Measurements from ENCODE around the gene UBE3B.

The UBE3B gene

DNA sequence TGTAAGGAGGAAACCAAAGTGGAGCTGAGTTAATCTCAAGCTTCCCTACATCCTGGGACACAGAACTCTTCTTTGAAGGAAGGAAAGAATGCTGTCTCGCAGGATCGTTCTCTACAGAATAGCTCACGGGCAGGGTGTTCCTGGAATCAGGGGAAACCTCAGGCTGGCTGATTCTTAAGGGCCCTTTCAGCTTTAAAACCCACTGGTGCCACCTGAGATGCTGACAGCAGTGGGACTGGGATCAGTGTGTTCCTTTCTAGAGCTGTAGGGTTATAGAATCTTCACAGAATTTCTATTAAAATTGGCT lies 47.8 kb downstream of the UBE3B start:
- H3K4me1 Mint-ChIP-seq = no peaks in the 10 kb centered on the region
- no peaks in the 10 kb centered on the region for H3K9me3 Mint-ChIP-seq
- DNase-seq (ENCODE audit: low spot score in 2 of 2) = no peak
- H3K27ac Mint-ChIP-seq = no peak overlapping the region
- no peak for ATAC-seq (ENCODE audit: low read depth)
- peaks cover 36% of the 10 kb centered on the region for H3K36me3 Mint-ChIP-seq
- H3K4me3 Mint-ChIP-seq = no peak overlapping the region
- no peaks in the 10 kb centered on the region for H3K27me3 Mint-ChIP-seq

GRCh38 chr12:109527489-109528123 lies 50.2 kb downstream of the UBE3B start:
- no peak overlapping the region for H3K27ac Mint-ChIP-seq

GRCh38 chr12:109529691-109530640 lies 52.5 kb downstream of the UBE3B start:
- Mint-ChIP-seq H3K4me3 (no peak overlapping the region), H3K27me3 (no peaks in the 10 kb centered on the region), H3K4me1 (no peaks in the 10 kb centered on the region), H3K9me3 (no peaks in the 10 kb centered on the region), H3K36me3 (peaks cover 27% of the 10 kb centered on the region), H3K27ac (no peak overlapping the region)
- no peak for DNase-seq (ENCODE audit: low spot score in 2 of 2)
- no peak for ATAC-seq (ENCODE audit: low read depth)

More at GRCh38 chr12:109527489-109528123, 50.2 kb downstream of the UBE3B start:
- Mint-ChIP-seq H3K27me3 (no peaks in the 10 kb centered on the region), H3K9me3 (no peaks in the 10 kb centered on the region), H3K4me1 (no peaks in the 10 kb centered on the region), H3K4me3 (no peak overlapping the region), H3K36me3 (peaks cover 30% of the 10 kb centered on the region)
- DNase-seq (ENCODE audit: low spot score in 2 of 2) (no peak), ATAC-seq (ENCODE audit: low read depth) (no peak)

DNA sequence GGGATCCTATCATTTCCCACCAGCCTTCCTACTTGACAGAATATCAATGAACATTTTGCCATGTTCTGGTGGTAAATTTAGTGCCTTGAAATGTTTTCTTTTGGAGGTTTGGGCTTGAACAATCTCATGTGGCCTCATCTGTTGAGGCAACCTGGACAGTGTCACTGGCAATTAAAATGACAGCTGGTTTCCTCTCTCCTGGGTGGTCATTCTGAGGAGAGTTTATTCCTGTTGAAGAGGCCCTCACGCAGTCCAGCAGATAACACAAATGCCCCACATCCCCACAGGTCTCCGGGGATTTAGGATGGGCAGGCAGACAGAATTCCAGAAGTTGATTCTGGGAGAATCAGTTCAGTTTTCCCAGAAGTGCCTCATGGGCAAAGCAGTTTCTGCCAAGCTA lies 54.0 kb downstream of the UBE3B start:
- Mint-ChIP-seq H3K9me3 (no peaks in the 10 kb centered on the region), H3K4me3 (no peak overlapping the region), H3K27me3 (no peaks in the 10 kb centered on the region), H3K36me3 (peaks cover 28% of the 10 kb centered on the region), H3K27ac (no peak overlapping the region), H3K4me1 (no peaks in the 10 kb centered on the region)
- DNase-seq (ENCODE audit: low spot score in 2 of 2) (no peak), ATAC-seq (ENCODE audit: low read depth) (no peak)

- Mint-ChIP-seq H3K27ac (no peak overlapping the region), H3K9me3 (no peaks in the 10 kb centered on the region), H3K36me3 (peaks cover 27% of the 10 kb centered on the region), H3K4me1 (no peaks in the 10 kb centered on the region), H3K27me3 (no peaks in the 10 kb centered on the region), H3K4me3 (no peak overlapping the region)
- no peak for DNase-seq (ENCODE audit: low spot score in 2 of 2)
- ATAC-seq (ENCODE audit: low read depth) = no peak
These were observed 55.5 kb downstream of the UBE3B start for GRCh38 chr12:109532721-109533486.

DNA sequence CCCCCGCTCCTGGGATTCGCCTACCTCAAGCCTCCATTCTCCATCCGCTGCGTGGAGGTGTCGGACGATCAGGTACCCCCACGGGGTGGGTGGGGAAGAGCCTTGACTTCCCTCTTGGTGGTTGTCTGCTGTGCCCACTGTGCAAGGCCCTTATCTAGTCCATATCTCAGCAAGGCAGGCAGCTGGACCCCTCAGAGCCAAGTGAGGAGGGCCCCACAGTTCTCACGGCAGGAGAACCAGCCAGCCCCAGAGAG lies 56.0 kb downstream of the UBE3B start:
- Mint-ChIP-seq H3K4me3 (no peak overlapping the region), H3K9me3 (no peaks in the 10 kb centered on the region), H3K36me3 (peaks cover 27% of the 10 kb centered on the region), H3K4me1 (no peaks in the 10 kb centered on the region), H3K27me3 (no peaks in the 10 kb centered on the region), H3K27ac (no peak overlapping the region)
- ATAC-seq (ENCODE audit: low read depth) (no peak), DNase-seq (ENCODE audit: low spot score in 2 of 2) (no peak)

- Mint-ChIP-seq H3K4me3 (no peak overlapping the region), H3K36me3 (peaks cover 26% of the 10 kb centered on the region), H3K27ac (no peak overlapping the region), H3K9me3 (no peaks in the 10 kb centered on the region), H3K27me3 (no peaks in the 10 kb centered on the region), H3K4me1 (no peaks in the 10 kb centered on the region)
- DNase-seq (ENCODE audit: low spot score in 2 of 2) = no peak
- no peak for ATAC-seq (ENCODE audit: low read depth)
These were observed 57.0 kb downstream of the UBE3B start for GRCh38 chr12:109534456-109534855.

DNA sequence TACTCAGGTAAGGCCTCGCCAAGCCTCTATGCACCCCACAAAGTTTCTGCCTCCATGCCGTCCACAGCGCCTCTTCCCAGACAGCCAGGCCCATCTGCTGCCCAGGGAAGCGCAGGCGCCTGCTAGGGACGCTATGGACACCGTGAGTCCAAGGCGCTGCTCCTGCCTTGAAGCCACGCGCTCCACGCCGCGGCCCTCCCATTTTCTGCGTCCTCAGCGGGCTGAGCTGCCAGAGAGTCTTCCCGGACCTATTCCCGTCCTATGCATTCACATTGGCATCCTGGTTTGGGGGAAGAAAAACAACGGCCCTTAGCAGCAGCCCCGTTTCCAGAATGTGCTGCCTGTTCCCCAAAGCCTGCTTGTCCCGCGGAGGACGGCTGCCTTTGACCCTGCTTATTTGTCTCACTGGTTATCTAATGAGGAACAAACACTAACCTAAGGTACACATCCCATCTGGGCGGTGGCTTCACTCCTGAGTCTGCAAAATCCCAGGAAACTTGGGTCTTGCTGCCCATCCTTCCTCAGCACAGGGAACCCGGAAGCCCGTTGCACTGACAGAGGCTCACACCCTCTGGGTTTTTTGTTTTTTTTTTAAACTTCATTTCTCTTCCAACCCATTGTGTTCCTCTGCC lies 57.9 kb downstream of the UBE3B start:
- H3K4me1 Mint-ChIP-seq = no peaks in the 10 kb centered on the region
- peaks cover 22% of the 10 kb centered on the region for H3K36me3 Mint-ChIP-seq
- DNase-seq (ENCODE audit: low spot score in 2 of 2) = no peak
- no peak overlapping the region for H3K27ac Mint-ChIP-seq
- H3K4me3 Mint-ChIP-seq = no peak overlapping the region
- no peaks in the 10 kb centered on the region for H3K9me3 Mint-ChIP-seq
- no peak for ATAC-seq (ENCODE audit: low read depth)
- H3K27me3 Mint-ChIP-seq = no peaks in the 10 kb centered on the region

GRCh38 chr12:109535863-109536250 lies 58.4 kb downstream of the UBE3B start:
- no peak overlapping the region for H3K4me3 Mint-ChIP-seq
- peaks cover 21% of the 10 kb centered on the region for H3K36me3 Mint-ChIP-seq
- H3K9me3 Mint-ChIP-seq = no peaks in the 10 kb centered on the region
- H3K4me1 Mint-ChIP-seq = no peaks in the 10 kb centered on the region
- no peak for DNase-seq (ENCODE audit: low spot score in 2 of 2)
- H3K27ac Mint-ChIP-seq = no peak overlapping the region
- no peak for ATAC-seq (ENCODE audit: low read depth)
- no peaks in the 10 kb centered on the region for H3K27me3 Mint-ChIP-seq

DNA sequence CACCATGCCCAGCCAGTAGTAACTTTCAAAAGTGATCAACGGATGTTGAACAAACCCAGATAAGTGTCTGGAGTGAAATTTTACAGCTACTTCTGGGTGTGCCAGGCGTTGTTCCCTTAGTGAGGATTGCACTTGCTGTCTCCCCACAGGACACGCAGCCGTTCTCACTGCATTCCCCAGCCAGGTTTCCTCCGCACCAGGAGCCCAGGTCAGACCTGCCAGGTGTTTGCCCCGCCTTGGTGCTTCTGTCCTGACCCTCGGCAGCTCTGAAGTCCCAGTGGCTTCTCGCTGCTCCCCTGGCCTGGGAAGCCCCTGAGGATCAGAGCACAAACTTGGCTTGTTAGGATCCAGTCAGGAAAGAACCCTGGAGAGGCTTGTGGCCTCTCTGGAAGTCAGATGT lies 59.7 kb downstream of the UBE3B start:
- peaks cover 18% of the 10 kb centered on the region for H3K36me3 Mint-ChIP-seq
- no peaks in the 10 kb centered on the region for H3K4me1 Mint-ChIP-seq
- no peak overlapping the region for H3K27ac Mint-ChIP-seq
- no peak overlapping the region for H3K4me3 Mint-ChIP-seq
- H3K27me3 Mint-ChIP-seq = no peaks in the 10 kb centered on the region
- no peak for ATAC-seq (ENCODE audit: low read depth)
- no peak for DNase-seq (ENCODE audit: low spot score in 2 of 2)
- no peaks in the 10 kb centered on the region for H3K9me3 Mint-ChIP-seq

DNA sequence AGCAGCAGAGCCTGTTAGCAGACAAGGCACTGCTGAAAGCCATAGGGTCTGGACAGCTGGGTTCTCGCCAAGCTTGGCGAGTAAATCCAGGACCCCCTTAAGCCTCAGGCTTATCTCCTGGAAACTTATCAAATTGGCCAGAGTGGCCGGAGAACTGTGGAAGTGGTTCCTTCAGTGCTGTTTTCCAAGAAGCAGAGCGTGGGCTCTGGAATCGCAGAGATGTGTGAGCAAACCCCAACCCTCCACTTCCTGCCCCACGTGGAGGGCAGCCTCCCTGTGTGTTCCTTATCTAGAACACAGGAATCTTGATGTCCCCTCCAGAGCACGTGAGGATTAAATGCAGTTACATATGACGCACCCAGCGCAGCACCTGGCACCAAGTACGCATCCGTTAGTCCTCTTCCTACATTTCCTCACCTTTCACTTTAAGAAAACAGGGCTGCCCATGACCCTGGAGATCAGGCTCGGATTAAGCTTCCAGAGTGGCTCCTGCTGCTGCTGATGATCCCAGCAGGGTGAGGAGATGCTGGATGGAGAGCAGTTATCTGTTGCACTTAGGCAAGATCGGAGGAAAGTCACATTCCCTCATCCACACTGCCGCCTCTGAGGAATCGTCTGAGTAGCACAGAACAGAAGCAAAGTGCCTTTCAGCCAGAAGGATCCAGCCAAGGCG lies 60.9 kb downstream of the UBE3B start:
- Mint-ChIP-seq H3K27me3 (no peaks in the 10 kb centered on the region), H3K4me3 (no peak overlapping the region), H3K9me3 (no peaks in the 10 kb centered on the region), H3K27ac (no peak overlapping the region), H3K4me1 (no peaks in the 10 kb centered on the region), H3K36me3 (peaks cover 15% of the 10 kb centered on the region)
- no peak for ATAC-seq (ENCODE audit: low read depth)
- DNase-seq (ENCODE audit: low spot score in 2 of 2) = no peak

DNA sequence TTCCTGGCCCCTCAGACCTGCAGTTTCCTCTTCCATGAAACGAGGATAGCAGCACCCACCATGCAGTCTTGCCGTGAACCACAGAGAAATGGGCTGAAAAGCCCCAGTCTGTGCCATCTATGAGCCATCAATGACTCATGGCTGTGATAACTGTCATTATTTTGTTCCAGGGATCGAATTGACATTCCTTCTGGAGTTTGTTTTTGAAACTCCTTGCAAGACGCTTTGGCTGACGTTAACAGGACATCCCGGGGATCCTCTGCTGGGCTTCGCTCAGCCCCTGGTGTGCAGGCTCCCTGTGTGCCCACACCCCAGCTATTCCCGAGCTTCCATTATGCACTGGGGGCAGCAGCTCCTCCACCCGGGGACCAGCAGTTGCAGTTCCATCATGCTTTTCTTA lies 62.1 kb downstream of the UBE3B start:
- peaks cover 16% of the 10 kb centered on the region for H3K36me3 Mint-ChIP-seq
- H3K4me1 Mint-ChIP-seq = peaks cover 3% of the 10 kb centered on the region
- DNase-seq (ENCODE audit: low spot score in 2 of 2) = no peak
- no peaks in the 10 kb centered on the region for H3K9me3 Mint-ChIP-seq
- H3K27me3 Mint-ChIP-seq = peaks cover 3% of the 10 kb centered on the region
- no peak overlapping the region for H3K27ac Mint-ChIP-seq
- no peak for ATAC-seq (ENCODE audit: low read depth)
- no peak overlapping the region for H3K4me3 Mint-ChIP-seq

DNA sequence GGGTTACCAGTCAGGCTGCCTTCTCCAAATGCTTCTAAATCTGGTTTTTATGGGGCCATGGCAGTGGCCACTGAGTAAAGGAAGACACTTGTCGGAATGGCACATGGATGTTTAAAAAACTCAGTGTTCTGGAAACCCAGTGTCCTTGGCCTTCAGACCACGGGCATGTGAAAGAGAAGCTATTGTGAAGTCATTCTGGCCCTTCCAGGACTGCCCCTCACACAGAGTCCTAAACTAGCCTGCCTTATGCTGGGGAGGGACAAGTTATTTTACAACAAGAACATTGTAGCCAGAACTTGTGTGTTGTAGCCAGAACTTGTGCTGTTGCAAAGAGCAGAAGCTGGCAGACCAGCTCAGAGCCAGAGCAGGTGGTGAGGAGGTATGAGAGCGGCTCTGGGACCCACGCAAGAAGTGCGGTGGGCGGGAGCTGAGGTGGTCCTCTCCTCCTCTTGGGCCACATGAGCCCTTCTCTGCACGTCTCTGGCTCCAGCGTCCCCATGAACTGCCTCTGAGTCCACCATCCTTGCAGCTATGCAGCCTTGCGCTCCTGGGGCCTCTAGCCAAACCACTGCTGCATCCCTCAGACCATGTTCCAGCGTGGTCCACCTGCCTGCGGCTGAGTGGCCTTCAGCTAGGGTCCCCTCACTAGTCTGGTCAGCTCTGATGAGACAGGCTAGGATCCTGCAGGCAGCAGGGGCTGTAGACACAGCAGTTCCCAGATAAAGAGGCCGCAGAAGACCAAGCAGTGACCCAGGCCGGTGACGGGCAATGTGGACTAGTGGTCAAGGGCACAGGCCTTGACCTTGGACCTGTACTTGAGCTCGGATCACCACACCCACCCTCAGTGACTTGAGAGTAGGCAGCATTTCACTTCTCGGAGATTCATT lies 63.3 kb downstream of the UBE3B start:
- Mint-ChIP-seq H3K4me1 (peaks cover 3% of the 10 kb centered on the region), H3K36me3 (peaks cover 14% of the 10 kb centered on the region)

More for the DNA sequence above, 63.3 kb downstream of the UBE3B start:
- Mint-ChIP-seq H3K27ac (no peak overlapping the region), H3K4me3 (no peak overlapping the region), H3K27me3 (peaks cover 3% of the 10 kb centered on the region), H3K9me3 (no peaks in the 10 kb centered on the region)
- DNase-seq (ENCODE audit: low spot score in 2 of 2) (no peak), ATAC-seq (ENCODE audit: low read depth) (no peak)
